ENCODE measurements around the gene CTNNA3.
"Not testable (repeated sequence)": the region's sequence is repeated elsewhere in the genome, so short reads cannot be mapped to it uniquely, and the experiment has no call there.

CTNNA3 gene

GRCh38 chr10:66378117-66378876 lies 1317.7 kb downstream of the CTNNA3 start:
- DNase-seq (ENCODE audit: low read depth): no peak

DNA sequence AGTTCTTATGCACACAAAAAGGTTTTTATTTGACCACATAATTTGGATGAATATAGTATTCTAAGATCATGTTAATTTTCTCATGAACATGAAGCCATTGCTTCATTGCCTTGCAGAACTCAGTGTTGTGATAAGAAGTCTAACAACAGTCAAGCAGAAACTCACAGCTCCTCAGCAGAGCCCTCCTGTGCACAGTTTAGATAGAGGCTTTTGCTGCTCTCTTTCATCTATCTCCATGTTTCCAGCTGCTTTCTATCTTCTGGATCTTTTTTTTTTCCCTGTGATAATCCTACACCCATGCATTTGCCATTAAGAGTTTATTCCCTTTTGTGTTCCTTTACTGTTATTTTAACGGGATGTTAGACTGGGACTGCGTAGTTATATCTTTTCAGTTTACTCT lies 1327.8 kb downstream of the CTNNA3 start:
- DNase-seq (ENCODE audit: low read depth): no peak

DNA sequence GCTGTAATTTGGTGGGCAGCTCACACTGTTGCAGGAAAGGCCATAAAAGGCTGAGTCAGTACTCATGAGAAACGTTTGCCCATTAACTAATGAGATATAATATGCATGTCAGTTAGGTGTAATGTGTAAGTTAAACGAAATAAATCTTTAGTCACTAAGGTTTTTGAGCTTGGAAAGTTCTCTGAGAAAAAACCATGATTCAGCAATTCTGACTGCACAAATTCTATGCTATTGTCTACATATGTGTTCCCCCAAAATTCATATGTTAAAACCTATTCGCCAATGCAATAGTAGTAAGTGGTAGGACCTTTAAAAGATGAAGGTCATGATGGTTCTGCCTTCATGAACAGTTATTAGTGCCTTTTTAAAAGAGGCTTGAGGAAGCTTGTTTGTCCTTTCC lies 1329.8 kb downstream of the CTNNA3 start:
- no peak for DNase-seq (ENCODE audit: low read depth)

GRCh38 chr10:66365686-66366085 lies 1330.3 kb downstream of the CTNNA3 start:
- no peak for DNase-seq (ENCODE audit: low read depth)

DNA sequence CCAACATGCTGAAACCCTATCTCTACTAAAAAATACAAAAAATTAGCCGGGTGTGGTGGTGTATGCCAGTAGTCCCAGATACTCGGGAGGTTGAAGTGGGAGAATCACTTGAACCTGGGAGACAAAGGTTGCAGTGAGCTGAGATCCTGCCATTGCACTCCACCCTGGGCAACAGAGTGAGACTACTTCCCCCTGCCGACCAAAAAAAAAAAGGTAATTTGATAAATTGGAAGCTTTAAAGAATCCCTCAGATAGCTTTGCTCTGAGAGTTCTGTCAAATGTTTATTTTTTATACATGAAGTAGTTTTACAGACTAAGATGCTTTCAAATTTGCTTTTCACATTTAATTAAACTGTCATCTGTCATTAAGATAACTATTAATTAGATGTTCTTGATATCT lies 1333.5 kb downstream of the CTNNA3 start:
- DNase-seq (ENCODE audit: low read depth): no peak

DNA sequence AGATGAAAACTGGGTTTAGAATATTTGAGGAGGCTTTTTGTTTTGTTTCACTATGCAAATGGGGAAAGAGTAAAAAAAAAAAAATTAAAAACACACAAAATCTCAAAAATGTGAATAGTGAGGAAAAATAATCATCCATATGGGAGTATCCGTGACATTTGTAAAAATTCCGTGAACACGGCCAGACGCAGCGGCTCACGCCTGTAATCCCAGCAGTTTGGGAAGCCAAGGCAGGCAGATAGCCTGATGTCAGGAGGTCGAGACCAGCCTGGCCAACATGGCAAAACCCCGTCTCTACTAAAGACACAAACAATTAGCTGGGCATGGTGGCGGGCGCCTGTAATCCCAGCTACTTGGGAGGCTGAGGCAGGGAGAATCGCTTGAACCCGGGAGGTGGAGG lies 1342.2 kb downstream of the CTNNA3 start:
- DNase-seq (ENCODE audit: low read depth): not testable (repeated sequence)

- no peak for DNase-seq (ENCODE audit: low read depth)
Observed at GRCh38 chr10:66353422-66353821, 1342.6 kb downstream of the CTNNA3 start.

- DNase-seq (ENCODE audit: low read depth): no peak
Observed at GRCh38 chr10:66350622-66351399, 1345.2 kb downstream of the CTNNA3 start.

GRCh38 chr10:66349726-66350125 lies 1346.3 kb downstream of the CTNNA3 start:
- DNase-seq (ENCODE audit: low read depth): no peak

- DNase-seq (ENCODE audit: low read depth): no peak
Observed at GRCh38 chr10:66349076-66349475, 1346.9 kb downstream of the CTNNA3 start.

GRCh38 chr10:66337211-66337610 lies 1358.8 kb downstream of the CTNNA3 start:
- no peak for DNase-seq (ENCODE audit: low read depth)

GRCh38 chr10:66336791-66337190 lies 1359.2 kb downstream of the CTNNA3 start:
- DNase-seq (ENCODE audit: low read depth): no peak

- not testable (repeated sequence) for DNase-seq (ENCODE audit: low read depth)
Observed at GRCh38 chr10:66335753-66336152, 1360.2 kb downstream of the CTNNA3 start.

- no peak for DNase-seq (ENCODE audit: low read depth)
Observed at GRCh38 chr10:66329147-66329546, 1366.8 kb downstream of the CTNNA3 start.

- DNase-seq (ENCODE audit: low read depth): no peak
Observed at GRCh38 chr10:66326876-66327275, 1369.1 kb downstream of the CTNNA3 start.

DNA sequence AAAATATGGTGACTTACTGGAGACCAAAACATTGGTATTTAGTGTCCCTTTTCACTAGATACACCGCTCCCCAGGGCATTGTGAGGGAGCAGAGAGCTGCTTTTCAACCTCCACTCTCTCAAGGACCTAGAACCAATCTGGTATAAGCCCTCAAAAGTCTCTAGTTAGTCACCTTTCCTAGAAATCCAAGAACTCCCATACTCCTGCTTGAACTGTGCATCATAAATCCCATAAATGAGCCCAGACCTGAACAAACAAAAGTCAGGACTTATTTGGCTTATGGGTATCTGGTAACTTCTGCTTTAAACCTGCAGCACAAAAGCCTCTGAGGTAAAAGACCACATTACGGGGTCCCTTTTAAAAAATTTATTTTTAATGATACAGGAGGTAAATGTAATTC lies 1373.2 kb downstream of the CTNNA3 start:
- no peak for DNase-seq (ENCODE audit: low read depth)

GRCh38 chr10:66321723-66322665 lies 1374.0 kb downstream of the CTNNA3 start:
- no peak for DNase-seq (ENCODE audit: low read depth)

- DNase-seq (ENCODE audit: low read depth): no peak
Observed at GRCh38 chr10:66318761-66319160, 1377.2 kb downstream of the CTNNA3 start.

GRCh38 chr10:66307826-66308225 lies 1388.2 kb downstream of the CTNNA3 start:
- no peak for DNase-seq (ENCODE audit: low read depth)

- no peak for DNase-seq (ENCODE audit: low read depth)
Observed at GRCh38 chr10:66301078-66301477, 1394.9 kb downstream of the CTNNA3 start.

DNA sequence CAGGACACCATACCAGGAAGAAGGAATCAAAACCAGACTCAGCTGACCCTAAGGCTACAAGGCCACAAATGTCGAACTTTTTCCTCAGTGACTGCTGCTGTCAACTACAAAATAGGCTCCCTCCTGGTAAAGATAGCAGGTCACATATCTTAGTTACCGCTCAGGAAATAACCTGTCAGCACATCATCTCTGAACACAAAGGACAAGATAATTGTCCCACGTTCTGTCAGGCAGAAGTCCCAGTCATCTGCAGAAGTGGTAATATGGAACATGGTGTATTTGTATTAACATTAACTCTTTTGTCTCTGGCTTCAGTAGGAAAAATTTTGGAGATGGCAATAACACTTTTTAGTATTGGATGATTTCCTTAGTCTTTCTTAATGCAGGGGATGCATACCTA lies 1400.4 kb downstream of the CTNNA3 start:
- no peak for DNase-seq (ENCODE audit: low read depth)

- no peak for DNase-seq (ENCODE audit: low read depth)
Observed at GRCh38 chr10:66294538-66294937, 1401.5 kb downstream of the CTNNA3 start.
